ENCODE results near the gene STK17A.

Gene STK17A

GRCh38 chr7:43576241-43576640 is 6.7 kb upstream of the STK17A start:
- TF ChIP-seq REST (IDR thresholded peaks at IDR 0.05; ENCODE audit: low read depth) (no peak), YY1 (IDR thresholded peaks at IDR 0.05; ENCODE audit: low read depth) (no peak), TAF1 (IDR thresholded peaks at IDR 0.05; ENCODE audit: low read depth) (no peak), CEBPB (IDR thresholded peaks at IDR 0.05) (no peak), EP300 (IDR thresholded peaks at IDR 0.05; ENCODE audit: borderline replicate concordance) (no peak), USF1 (IDR thresholded peaks at IDR 0.05) (no peak), TEAD4 (IDR thresholded peaks at IDR 0.05) (no peak), ZBTB7A (IDR thresholded peaks at IDR 0.05; ENCODE audit: low read depth) (no peak), MAX (IDR thresholded peaks at IDR 0.05) (no peak), TCF12 (IDR thresholded peaks at IDR 0.05; ENCODE audit: low read depth) (no peak), EGR1 (IDR thresholded peaks at IDR 0.05) (no peak), RAD21 (IDR thresholded peaks at IDR 0.05; ENCODE audit: low read depth) (no peak), CREB1 (IDR thresholded peaks at IDR 0.05; ENCODE audit: low read depth) (no peak), NFIC (IDR thresholded peaks at IDR 0.05) (no peak), FOXM1 (IDR thresholded peaks at IDR 0.05; ENCODE audit: borderline replicate concordance, low read depth) (no peak)

GRCh38 chr7:43577485-43577951 is 5.4 kb upstream of the STK17A start:
- TF ChIP-seq CREB1 (IDR thresholded peaks at IDR 0.05; ENCODE audit: low read depth) (no peak), YY1 (IDR thresholded peaks at IDR 0.05; ENCODE audit: low read depth) (no peak), NFIC (IDR thresholded peaks at IDR 0.05) (no peak), ZBTB7A (IDR thresholded peaks at IDR 0.05; ENCODE audit: low read depth) (no peak), FOXM1 (IDR thresholded peaks at IDR 0.05; ENCODE audit: borderline replicate concordance, low read depth) (no peak), TAF1 (IDR thresholded peaks at IDR 0.05; ENCODE audit: low read depth) (no peak)

GRCh38 chr7:43583424-43584194 is 701 bp downstream of the STK17A start:
- TF ChIP-seq YY1 (IDR thresholded peaks at IDR 0.05; ENCODE audit: low read depth) (0 out of 2 replicates have a peak, but pooled peaks have one; percentile 15), NFIC (IDR thresholded peaks at IDR 0.05) (no peak), TEAD4 (IDR thresholded peaks at IDR 0.05) (0 out of 2 replicates have a peak, but pooled peaks have one; percentile 21), ZBTB7A (IDR thresholded peaks at IDR 0.05; ENCODE audit: low read depth) (peak; percentile 69; the same call in 1 of the 2 replicates), REST (IDR thresholded peaks at IDR 0.05; ENCODE audit: low read depth) (no peak), MAX (IDR thresholded peaks at IDR 0.05) (peak; percentile 76), USF1 (IDR thresholded peaks at IDR 0.05) (peak; percentile 16; the same call in 1 of the 2 replicates)

DNA sequence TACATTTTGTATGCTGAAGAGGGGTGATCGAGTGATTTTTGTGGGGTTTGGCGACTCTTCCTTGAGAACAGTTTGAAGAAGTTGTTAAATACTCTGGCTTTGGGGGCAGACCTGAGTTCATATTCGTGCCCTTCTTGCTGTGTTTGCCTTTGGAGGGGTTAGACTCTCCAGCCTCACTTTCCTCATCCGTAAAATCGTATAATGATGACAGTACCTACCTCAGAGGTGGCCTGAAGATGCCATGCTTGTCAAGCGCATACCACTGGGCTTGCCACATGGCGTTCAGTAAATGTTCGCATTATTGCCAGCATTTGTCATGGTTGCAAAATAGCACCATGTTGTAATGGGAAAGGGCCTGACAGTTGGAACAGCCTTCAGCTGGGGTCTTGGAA is 1.3 kb downstream of the STK17A start:
- TF ChIP-seq RAD21 (IDR thresholded peaks at IDR 0.05; ENCODE audit: low read depth): no peak
- no peak for TF ChIP-seq ZBTB7A (IDR thresholded peaks at IDR 0.05; ENCODE audit: low read depth)
- no peak for TF ChIP-seq NFIC (IDR thresholded peaks at IDR 0.05)
- TF ChIP-seq EGR1 (IDR thresholded peaks at IDR 0.05): no peak
- no peak for TF ChIP-seq FOXM1 (IDR thresholded peaks at IDR 0.05; ENCODE audit: borderline replicate concordance, low read depth)
- TF ChIP-seq TEAD4 (IDR thresholded peaks at IDR 0.05): no peak
- TF ChIP-seq MAX (IDR thresholded peaks at IDR 0.05): no peak
- TF ChIP-seq REST (IDR thresholded peaks at IDR 0.05; ENCODE audit: low read depth): no peak
- no peak for TF ChIP-seq EP300 (IDR thresholded peaks at IDR 0.05; ENCODE audit: borderline replicate concordance)
- no peak for TF ChIP-seq USF1 (IDR thresholded peaks at IDR 0.05)

Data from Ishikawa (cell line).